Central memory CD8-positive, alpha-beta T cell (primary cell): Measurements from ENCODE around the gene CSGALNACT2.
"Not testable (repeated sequence)": the region's sequence is repeated elsewhere in the genome, so short reads cannot be mapped to it uniquely, and the experiment has no call there.

ENCODE experiments used
- ATAC-seq: fragments of 150-1000 bp; cut with Tn5 transposase; replicated peaks from 2 replicates; pipeline ENCODE4 v1.10.0; 2022; ENCODE audit warnings: mild to moderate bottlenecking, moderate FRiP score, moderate number of reproducible peaks; ENCODE audit not compliant: poor library complexity, severe bottlenecking; ENCODE audit errors: extremely low read depth
- DNase-seq, 2 donors: peaks; one replicate each; pipeline ENCODE4 v3.0.0; 2021; ENCODE audit warnings: low spot score in 2 of 2
- H3K27ac Mint-ChIP-seq: one replicate; pipeline ENCODE4 v1.8.0; 2022; ENCODE audit warnings: low read depth, mild to moderate bottlenecking, moderate library complexity, mixed read lengths
- H3K27me3 Mint-ChIP-seq: one replicate; pipeline ENCODE4 v1.8.0; 2022; ENCODE audit warnings: mixed read lengths
- H3K36me3 Mint-ChIP-seq: one replicate; pipeline ENCODE4 v1.8.0; 2022; ENCODE audit warnings: mild to moderate bottlenecking, moderate library complexity, mixed read lengths; ENCODE audit not compliant: insufficient read depth
- H3K4me1 Mint-ChIP-seq: one replicate; pipeline ENCODE4 v1.8.0; 2022; ENCODE audit warnings: mixed read lengths
- H3K4me3 Mint-ChIP-seq: one replicate; pipeline ENCODE4 v1.8.0; 2022; ENCODE audit warnings: mild to moderate bottlenecking, moderate library complexity, mixed read lengths
- H3K9me3 Mint-ChIP-seq: one replicate; pipeline ENCODE4 v1.8.0; 2022; ENCODE audit warnings: mixed read lengths

Gene CSGALNACT2

DNA sequence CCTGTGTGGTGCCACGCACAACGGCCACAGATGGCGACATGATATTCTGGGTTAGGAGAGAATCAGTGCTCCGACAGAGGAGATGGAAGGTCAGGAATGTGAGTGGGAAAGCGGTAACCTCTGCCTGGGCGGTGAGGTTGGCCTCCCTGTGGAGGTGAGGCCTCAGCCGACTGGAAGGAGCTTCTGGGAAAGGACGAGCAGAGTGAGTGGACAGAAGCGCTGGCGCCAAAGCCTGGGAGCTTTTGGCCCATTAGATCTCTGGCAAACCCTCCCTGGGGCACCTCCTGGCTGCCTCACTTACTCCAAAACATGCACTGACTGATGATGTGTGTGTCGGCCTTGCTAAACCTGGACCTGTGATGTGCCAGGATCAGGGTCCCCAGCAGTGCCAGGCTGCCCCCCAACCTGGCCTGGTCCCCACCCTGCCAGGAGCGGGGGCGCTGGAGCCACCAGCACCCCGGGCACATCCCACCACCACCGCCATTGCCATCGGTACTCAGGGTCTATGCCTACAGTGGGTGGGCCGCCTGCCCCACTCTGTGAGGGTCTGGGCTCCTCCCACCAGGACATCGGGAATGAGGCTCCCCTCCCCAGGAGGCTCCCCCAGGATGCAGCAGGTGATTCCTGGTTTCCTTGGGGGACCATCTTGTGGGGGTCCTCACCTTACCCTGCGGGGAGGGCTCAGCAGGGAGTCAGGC, 77.7 kb downstream of the CSGALNACT2 start:
- DNase-seq, result no peak
- Mint-ChIP-seq H3K36me3 (peaks cover 2% of the 10 kb centered on the region), H3K27me3 (no peaks in the 10 kb centered on the region), H3K4me1 (peaks cover 35% of the 10 kb centered on the region), H3K9me3 (no peaks in the 10 kb centered on the region), H3K4me3 (no peak overlapping the region), H3K27ac (no peak overlapping the region)
- no peak for ATAC-seq

DNA sequence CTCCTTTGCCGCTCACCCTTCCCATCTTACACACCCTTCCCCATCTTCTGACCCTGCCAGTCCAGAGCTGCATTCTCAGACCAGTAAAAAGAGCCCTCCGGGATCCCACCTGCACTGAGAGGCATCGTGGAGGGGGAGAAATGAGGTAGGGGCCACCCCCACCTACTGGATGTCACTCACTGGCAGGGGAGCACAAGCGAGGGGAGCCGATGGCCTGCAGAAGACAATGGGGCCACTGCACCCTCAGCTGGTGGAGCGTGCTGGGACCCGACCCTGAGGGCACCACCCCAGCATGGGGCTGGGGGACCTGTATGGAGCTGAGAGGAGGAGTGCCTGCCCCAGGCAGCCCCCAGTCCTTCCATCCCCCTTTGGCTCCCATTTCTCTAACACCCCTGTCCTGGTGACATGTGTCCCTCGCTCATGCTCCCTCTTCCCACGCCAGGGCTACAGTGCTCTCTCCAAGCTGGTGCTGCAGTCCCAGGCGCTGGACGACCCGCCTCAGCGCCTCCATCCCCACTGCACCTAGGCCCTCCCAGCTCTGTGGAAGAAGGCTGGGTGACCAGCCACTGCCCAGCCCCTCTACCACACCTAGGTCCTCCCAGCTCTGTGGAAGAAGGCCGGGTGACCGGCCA, 78.8 kb downstream of the CSGALNACT2 start:
- peak overlapping the region; percentile 61 for H3K27ac Mint-ChIP-seq
- H3K36me3 Mint-ChIP-seq, result peaks cover 2% of the 10 kb centered on the region
- ATAC-seq (no peak), DNase-seq (no peak)
- H3K27me3 Mint-ChIP-seq, result no peaks in the 10 kb centered on the region
- peaks cover 47% of the 10 kb centered on the region for H3K4me1 Mint-ChIP-seq
- H3K4me3 Mint-ChIP-seq, result no peak overlapping the region
- no peaks in the 10 kb centered on the region for H3K9me3 Mint-ChIP-seq

DNA sequence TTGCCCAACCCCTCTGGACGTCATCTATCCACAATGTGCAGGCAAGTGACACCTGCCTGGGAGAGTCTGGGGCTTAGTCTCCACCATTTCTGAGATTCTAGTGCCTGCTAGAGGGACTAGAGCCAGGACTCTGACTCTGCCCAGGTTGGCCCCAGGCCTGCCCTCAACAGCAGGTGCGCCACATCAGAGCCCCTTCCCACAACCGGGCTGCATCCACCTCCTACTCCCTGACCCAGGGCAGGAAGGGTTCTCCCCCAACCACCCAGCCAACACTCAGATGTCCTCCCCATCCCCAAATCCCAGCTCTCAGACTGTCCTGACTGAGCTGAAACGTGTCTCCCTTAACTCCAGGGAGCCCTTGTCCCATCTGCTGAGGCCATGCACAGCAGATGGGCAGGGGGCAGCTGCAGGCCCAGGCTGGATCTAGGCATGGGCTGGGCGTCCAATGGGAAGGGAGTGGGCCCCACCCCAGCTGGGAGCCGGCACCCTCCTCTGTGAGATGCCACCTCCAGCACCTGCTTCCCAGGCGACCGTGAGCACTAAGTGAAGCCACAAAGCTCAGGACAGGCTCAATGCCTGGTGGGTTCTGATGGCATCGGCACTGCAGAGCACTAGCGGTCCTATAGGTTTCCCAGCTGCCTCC, 79.4 kb downstream of the CSGALNACT2 start:
- DNase-seq (no peak), ATAC-seq (no peak)
- Mint-ChIP-seq H3K36me3 (peaks cover 2% of the 10 kb centered on the region), H3K4me1 (peaks cover 47% of the 10 kb centered on the region), H3K9me3 (no peaks in the 10 kb centered on the region), H3K4me3 (no peak overlapping the region), H3K27ac (peak overlapping the region; percentile 61), H3K27me3 (no peaks in the 10 kb centered on the region)

DNA sequence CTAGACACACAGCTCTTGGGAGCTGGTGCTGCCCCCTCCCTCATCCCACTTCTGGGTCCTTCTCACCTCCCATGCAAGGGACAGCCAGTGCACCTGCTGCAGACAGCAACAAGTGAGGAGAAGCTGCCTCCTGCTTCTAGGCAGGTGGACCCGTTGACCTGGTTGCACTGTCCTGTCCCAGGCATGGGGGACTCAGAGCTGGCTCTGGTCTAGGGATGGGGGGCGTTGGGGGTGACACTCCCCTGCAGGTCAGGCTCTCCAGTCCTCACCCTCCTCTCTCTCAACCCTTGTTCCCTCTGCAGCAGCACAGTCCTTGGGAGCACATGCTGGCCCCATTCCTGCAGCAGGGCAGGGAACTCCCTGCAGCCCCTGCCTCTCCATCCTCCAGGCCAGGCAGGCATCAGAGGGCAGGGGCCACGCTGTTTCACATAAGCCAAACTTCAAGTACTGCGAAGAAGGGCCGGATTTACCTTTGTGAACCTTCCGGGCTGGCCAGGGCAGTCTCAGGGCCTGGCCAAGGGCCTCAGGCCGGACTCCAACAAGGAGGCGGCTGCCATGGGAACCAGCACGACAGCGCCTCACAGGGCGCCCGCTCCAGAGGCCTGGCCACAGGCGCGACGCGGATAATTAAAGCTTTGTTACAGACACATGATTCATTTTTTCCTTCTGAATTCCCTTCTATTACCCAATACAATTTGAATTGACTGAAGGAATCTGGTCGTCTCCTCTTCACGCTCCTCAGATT, 80.1 kb downstream of the CSGALNACT2 start:
- H3K27ac Mint-ChIP-seq, result no peak overlapping the region
- peaks cover 42% of the 10 kb centered on the region for H3K4me1 Mint-ChIP-seq
- peaks cover 2% of the 10 kb centered on the region for H3K36me3 Mint-ChIP-seq
- no peaks in the 10 kb centered on the region for H3K27me3 Mint-ChIP-seq
- no peak overlapping the region for H3K4me3 Mint-ChIP-seq
- H3K9me3 Mint-ChIP-seq, result no peaks in the 10 kb centered on the region
- no peak for ATAC-seq
- DNase-seq, result no peak

DNA sequence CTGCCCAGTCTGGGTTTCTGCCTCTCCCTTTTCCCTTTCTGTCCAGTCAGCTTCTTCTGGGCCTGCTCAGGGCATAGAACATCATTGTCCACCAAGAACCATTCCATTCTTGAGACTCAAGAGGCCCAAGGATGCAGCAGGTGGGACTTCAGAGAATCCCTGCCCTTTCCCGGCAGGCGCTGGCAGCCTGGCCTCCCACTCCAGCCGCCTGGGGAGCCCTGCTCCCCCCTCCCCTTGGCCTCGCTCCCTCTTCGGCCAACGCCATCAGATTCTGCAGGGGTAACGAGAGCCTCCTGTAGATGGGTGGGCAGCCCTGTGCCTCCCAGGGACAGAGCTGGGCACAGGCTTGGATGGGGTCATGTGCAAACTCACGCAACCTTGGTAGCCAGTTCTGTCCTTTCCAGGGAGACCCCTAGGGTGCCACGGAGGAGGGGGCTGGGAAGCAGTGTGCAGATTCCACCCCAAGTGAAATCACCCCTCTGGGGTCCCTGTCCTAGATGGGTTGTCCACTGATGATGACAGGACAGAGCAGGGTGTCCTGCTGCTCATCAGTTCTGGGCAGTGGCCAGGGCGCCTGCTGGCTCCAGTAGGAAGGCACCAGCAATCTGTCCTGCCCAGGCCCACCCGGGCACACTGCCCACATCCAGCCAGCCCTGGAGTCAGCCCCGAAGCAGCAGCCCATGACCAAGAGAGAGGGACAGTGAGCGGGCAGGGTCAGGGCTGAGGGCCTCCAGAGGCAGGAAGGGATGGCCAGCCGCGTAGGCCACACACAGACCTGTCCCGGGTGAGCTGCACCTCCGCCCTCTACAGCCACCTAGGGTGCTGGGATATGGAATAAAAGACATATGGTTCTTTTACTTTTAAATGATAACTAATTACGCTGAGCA, 80.9 kb downstream of the CSGALNACT2 start:
- Mint-ChIP-seq H3K4me3 (no peak overlapping the region), H3K27me3 (no peaks in the 10 kb centered on the region), H3K4me1 (peaks cover 38% of the 10 kb centered on the region), H3K27ac (no peak overlapping the region), H3K36me3 (peaks cover 4% of the 10 kb centered on the region), H3K9me3 (no peaks in the 10 kb centered on the region)
- no peak for DNase-seq
- ATAC-seq, result no peak

DNA sequence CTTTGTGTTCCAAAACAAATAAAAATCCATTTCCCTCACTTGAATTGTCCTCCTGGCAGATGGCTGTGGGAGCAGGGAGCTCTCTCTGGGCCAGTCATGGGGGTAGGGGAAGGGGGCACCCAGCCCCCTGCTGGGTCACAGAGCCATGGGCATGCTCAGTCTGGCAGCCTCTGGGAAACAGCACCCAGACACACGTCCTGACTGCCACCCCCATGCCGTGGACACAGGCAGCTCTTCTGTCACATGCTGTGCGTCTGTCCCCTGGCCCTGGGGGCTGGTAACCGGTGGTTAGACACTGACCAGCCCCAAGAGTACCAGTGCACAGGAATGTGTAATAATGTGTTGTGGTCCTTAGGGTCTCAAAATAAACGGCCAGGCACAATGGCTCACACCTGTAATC, 81.6 kb downstream of the CSGALNACT2 start:
- DNase-seq, result no peak
- Mint-ChIP-seq H3K4me3 (no peak overlapping the region), H3K4me1 (peaks cover 38% of the 10 kb centered on the region), H3K27me3 (no peaks in the 10 kb centered on the region), H3K27ac (no peak overlapping the region), H3K9me3 (no peaks in the 10 kb centered on the region), H3K36me3 (peaks cover 4% of the 10 kb centered on the region)
- ATAC-seq, result no peak

DNA sequence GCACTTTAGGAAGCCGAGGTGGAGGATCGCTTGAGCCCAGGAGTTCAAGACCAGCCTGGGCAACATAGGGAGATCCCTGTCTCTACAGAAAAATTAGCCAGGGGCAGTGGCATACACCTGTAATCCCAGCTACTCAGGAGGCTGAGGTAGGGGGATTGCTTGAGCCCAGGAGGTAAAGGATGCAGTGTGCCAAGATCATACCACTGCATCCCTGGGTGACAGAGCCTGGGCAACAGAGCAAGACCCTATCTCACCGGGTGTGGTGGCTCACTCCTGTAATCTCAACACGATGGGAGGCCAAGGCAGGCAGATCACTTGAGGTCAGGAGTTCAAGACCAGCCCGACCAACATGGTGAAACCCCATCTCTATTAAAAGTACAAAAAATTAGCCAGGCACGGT, 82.0 kb downstream of the CSGALNACT2 start:
- not testable (repeated sequence) for DNase-seq, ATAC-seq, H3K27ac Mint-ChIP-seq, H3K36me3 Mint-ChIP-seq, H3K27me3 Mint-ChIP-seq, H3K9me3 Mint-ChIP-seq, H3K4me3 Mint-ChIP-seq
- peaks cover 42% of the 10 kb centered on the region for H3K4me1 Mint-ChIP-seq

DNA sequence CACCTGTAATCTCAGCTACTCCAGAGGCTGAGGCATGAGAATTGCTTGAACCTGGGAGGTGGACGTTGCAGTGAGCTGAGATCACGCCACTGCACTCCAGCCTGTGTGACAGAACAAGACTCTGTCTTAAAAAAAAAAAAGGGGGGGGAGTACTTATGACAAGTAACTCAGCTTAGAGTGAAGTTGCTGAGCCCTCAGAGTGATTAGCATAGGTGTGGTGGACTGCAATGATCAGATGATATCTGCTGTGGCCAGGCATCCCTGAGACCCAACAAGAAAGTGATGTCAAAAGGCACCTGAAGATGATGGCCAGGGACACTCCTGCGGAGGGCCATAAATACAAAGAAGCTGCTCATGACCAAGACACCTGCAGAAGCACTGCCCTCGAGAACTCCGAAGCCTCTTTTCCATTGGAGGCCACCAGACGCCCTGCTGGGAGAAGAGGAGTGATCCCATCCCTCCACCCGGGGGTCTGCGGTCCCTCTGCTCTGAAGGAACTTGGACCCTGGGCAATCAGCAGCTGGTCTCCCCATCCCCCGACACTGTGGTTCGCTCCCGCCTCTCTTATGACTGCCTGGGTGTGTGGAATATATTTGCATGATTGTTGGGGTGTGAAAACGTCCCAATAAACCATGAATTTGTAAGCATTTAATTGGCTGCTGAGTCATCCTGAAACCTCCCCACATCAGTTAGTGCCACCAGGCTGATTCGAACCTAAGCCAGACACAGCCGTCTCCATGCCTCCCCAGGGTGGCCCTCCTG, 82.6 kb downstream of the CSGALNACT2 start:
- Mint-ChIP-seq H3K4me3 (peak overlapping the region; percentile 36), H3K9me3 (no peaks in the 10 kb centered on the region), H3K4me1 (peaks cover 43% of the 10 kb centered on the region), H3K36me3 (peaks cover 7% of the 10 kb centered on the region), H3K27me3 (no peaks in the 10 kb centered on the region), H3K27ac (peak overlapping the region; percentile 71)
- ATAC-seq (peak; percentile 30), DNase-seq (no peak)

DNA sequence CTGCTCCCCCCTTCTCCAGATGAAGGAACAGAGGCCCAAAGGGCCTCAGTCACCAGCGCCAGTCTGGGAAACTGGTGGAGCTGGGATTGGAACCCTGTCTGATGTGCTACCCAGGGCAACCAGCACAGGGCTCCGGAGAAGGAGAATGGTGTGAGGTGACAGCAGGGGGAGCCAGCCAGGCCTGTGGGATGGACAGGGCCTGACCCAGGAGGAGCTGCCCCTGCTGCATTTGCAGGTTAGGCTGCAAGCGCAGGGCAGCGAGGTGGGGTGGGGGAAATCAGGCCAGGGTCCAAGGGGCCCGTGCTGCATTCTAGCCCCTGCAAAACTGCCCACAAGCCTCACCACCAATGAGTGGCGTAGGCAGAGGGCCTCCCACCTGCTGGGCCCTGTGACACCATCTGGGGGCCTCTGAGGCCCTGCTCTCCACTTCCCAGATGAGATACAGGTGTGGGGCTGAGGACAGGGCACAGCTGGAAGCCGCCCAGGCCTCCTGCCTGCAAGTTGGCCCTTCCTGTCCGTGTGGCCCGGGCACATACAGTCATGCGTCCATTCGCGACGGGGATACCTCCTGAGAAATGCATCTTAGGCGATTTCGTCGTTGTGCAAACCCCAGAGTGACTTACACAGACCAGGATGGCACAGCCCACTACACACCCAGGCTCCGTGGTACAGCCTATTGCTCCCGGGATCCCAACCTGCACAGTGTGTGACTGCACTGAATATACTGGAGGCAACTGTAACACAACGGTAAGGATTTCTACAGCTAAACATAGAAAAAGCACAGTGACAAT, 83.4 kb downstream of the CSGALNACT2 start:
- Mint-ChIP-seq H3K36me3 (peaks cover 7% of the 10 kb centered on the region), H3K9me3 (no peaks in the 10 kb centered on the region), H3K27me3 (no peaks in the 10 kb centered on the region), H3K4me1 (peaks cover 51% of the 10 kb centered on the region), H3K27ac (peak overlapping the region; percentile 71), H3K4me3 (peak overlapping the region; percentile 36)
- ATAC-seq, result peak; percentile 15
- DNase-seq, result no peak

DNA sequence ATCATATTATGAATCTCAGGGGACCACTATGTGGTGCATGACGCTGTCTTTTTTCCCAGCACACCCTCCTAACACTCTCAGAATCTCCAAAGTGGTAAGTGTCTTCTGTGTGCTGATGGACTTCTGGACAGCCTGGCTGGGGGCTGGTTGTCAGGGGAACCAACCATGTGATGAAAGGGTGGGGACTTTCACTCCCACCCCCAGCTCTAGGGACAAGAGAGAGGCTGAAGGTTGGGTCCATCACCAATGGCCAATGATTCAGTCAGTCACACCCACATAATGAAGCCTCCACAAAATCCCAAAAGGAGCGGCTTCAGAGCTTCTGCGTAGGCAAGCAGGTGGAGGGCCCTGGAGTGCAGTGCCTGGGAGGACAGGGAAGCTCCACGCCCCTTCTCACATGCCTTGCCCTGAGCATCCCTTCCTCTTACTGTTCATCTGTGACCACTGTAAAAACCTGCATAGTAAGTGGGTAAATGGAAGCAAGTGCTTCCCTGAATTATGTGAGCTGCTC, 84.0 kb downstream of the CSGALNACT2 start:
- peaks cover 7% of the 10 kb centered on the region for H3K36me3 Mint-ChIP-seq
- ATAC-seq (no peak), DNase-seq (peak in 1 of 2 donors; percentile 8)
- no peak overlapping the region for H3K4me3 Mint-ChIP-seq
- peaks cover 54% of the 10 kb centered on the region for H3K4me1 Mint-ChIP-seq
- H3K9me3 Mint-ChIP-seq, result no peaks in the 10 kb centered on the region
- peak overlapping the region; percentile 71 for H3K27ac Mint-ChIP-seq
- H3K27me3 Mint-ChIP-seq, result no peaks in the 10 kb centered on the region

DNA sequence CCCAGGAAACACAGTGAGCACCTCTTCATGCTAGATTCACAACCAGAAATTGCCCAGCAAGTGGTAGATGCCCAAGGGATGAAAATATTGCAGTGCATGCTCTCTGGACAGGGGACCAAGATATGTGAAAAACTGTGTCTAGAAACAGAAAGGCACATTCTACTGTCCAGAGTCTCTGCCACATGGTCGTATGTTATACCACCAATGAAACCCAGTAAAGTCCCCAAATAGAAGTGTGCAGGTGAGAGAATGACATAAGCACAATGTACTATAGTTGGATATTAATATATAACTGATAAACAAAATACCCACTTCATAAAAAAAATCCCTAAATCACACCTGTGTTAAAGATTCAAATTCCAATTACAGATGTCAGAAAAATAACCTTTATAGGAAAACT, 84.8 kb downstream of the CSGALNACT2 start:
- H3K36me3 Mint-ChIP-seq, result peaks cover 7% of the 10 kb centered on the region

More for the DNA sequence above, 84.8 kb downstream of the CSGALNACT2 start:
- no peak for DNase-seq
- Mint-ChIP-seq H3K9me3 (no peaks in the 10 kb centered on the region), H3K4me3 (no peak overlapping the region), H3K4me1 (peaks cover 56% of the 10 kb centered on the region), H3K27me3 (no peaks in the 10 kb centered on the region), H3K27ac (peak overlapping the region; percentile 71)
- ATAC-seq, result no peak
